Measurements from ENCODE around the gene CRTAC1.

Gene CRTAC1

DNA sequence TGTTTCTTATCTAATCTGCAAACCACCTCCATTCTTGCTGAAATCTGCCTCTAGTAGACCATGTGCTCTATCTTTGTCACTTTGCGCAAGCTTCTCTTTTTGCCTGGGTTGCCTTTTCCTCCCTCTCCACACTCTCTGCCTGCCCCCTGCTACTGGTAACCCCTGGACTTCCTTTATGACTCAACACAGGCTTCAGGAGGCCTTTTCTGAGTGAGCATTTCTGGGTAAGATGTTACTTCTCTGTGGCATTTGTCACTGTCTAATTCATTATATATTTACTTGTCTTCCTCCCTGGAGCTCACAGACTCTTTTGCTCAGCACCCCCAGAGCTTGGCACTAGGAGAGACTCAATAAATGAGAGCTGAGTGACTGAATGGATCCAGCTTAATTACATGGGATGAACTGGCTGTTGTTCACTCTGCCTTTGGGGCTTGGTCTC is 172.4 kb downstream of the CRTAC1 start:
- TF ChIP-seq, protein P1, sequence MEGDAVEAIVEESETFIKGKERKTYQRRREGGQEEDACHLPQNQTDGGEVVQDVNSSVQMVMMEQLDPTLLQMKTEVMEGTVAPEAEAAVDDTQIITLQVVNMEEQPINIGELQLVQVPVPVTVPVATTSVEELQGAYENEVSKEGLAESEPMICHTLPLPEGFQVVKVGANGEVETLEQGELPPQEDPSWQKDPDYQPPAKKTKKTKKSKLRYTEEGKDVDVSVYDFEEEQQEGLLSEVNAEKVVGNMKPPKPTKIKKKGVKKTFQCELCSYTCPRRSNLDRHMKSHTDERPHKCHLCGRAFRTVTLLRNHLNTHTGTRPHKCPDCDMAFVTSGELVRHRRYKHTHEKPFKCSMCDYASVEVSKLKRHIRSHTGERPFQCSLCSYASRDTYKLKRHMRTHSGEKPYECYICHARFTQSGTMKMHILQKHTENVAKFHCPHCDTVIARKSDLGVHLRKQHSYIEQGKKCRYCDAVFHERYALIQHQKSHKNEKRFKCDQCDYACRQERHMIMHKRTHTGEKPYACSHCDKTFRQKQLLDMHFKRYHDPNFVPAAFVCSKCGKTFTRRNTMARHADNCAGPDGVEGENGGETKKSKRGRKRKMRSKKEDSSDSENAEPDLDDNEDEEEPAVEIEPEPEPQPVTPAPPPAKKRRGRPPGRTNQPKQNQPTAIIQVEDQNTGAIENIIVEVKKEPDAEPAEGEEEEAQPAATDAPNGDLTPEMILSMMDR (IDR thresholded peaks at IDR 0.05; ENCODE audit: borderline replicate concordance, insufficient read depth, low read depth, low read length) = no peak
- no peak overlapping the region for H3K4me3 ChIP-seq (ENCODE audit: low read depth, low read length)

DNA sequence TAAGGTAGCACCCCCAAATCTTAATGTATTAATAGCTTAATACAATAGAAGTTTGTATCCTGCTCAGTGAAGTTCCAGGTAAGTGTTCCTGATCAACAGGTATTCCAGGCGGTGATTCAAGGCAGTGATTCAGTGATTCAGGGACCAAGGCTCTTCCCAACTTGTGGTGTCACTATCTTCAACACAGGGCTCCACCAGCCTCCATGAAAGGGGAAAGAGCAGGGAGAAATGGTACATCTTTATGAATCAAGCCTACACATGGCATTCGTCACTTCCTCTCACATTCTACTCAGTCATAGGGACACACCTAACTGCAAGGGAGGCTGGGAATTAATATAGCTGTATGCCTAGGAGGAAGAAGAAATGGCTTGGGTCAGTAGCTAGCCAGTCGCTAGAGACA is 175.7 kb downstream of the CRTAC1 start:
- no peak overlapping the region for H3K4me3 ChIP-seq (ENCODE audit: low read depth, low read length)
- TF ChIP-seq, protein P1 (IDR thresholded peaks at IDR 0.05; ENCODE audit: borderline replicate concordance, insufficient read depth, low read depth, low read length) = no peak

DNA sequence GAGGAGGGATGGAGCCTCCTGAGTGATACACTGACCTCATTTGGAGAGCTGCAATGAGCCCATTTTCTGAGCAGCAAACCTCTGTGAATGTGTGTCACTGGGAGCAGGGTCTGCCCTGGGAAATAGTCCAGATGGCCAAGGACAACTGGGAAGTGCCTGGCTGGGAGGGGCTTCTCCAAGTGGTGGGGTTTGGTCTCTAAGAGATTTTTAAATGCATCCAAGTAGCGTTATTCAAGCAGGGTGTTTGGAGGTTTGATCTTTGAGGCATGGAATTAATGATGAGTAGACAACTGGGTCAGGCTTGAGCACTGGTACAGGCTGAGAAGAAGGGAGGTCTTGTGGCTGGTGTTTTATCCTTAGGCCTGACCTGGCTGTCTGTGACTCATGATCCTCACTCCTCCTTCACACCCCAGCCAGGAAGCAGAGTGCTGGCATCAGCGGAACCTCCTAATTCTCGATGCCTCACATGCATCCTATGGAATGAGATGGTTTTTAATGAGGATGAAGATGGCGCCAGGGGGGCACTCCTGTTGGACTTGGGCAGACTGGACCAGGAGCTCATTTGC is 177.5 kb downstream of the CRTAC1 start:
- H3K4me3 ChIP-seq (ENCODE audit: low read depth, low read length) = no peak overlapping the region
- TF ChIP-seq, protein P1 (IDR thresholded peaks at IDR 0.05; ENCODE audit: borderline replicate concordance, insufficient read depth, low read depth, low read length) = no peak

DNA sequence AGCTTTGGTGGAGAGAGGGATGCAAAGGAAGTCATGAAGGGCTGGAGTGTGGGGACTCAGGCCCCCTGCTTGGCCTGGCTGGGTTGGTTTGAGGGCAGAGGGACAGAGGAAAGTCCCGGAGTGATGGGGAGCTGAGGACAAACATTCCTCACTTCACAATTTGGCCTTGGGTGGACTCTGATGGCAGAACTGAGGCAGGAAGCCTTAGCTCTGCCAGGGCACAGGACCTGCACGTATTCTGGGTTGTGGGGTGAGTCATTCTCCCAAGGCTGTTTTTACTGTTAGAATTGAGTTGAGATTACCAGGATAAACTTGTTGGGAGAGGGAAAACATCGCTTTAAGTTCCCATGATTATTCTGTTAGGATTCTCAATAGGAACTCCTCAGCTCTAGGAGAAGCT is 178.1 kb downstream of the CRTAC1 start:
- TF ChIP-seq, protein P1 (IDR thresholded peaks at IDR 0.05; ENCODE audit: borderline replicate concordance, insufficient read depth, low read depth, low read length) = no peak
- no peak overlapping the region for H3K4me3 ChIP-seq (ENCODE audit: low read depth, low read length)

DNA sequence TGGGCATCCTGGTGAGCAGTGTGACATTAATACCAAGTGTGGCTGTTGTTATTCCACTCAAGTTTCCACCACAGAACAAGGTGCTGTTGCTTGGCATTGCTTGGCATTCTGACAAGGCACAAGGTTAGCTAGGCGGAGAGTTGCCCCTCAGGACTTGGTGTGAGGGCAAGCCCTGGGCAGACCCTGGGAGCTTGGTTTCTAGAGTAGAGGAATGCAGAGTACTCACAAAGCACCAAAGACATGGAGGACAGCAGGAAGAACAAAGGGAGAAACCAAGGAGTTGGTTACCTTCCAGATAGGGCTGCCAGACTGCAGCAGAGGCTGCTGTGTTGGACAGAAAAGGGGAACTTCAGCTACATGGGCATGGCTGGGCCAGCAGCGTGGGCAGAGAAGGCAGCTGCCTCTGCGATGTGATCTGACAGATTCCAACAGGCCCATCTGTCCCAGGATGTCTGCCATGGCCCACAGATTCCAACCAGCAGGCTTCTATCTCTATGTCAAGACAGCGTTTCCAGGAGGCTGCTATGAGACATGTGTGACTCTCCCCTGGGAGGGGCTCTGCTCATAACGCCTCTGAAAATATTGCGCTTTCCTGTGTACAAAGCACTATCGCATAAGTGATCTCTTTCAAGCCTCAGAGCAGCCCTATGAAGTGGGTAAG is 178.9 kb downstream of the CRTAC1 start:
- TF ChIP-seq, protein P1 (IDR thresholded peaks at IDR 0.05; ENCODE audit: borderline replicate concordance, insufficient read depth, low read depth, low read length) = no peak
- H3K4me3 ChIP-seq (ENCODE audit: low read depth, low read length) = no peak overlapping the region

DNA sequence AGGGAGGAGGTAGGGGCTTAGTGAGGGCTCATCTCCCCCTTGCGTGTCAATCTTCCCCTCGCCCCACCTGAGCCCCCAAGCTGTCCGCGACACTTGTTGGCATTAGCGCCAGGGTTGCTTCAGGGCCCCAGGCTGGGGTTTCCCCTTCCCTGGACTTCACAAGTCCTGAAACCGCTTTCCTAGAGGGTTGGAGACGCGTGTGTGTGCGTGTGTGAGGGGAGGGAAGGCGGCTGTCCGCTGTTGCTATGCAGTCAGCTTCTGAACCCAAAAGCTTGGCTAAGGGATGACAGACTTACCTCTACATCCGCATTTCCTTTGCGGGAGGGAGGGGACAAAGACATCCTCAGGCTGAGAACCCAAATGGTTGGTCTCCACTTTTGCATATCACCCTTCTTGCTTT is 180.0 kb downstream of the CRTAC1 start:
- no peak overlapping the region for H3K4me3 ChIP-seq (ENCODE audit: low read depth, low read length)
- TF ChIP-seq, protein P1 (IDR thresholded peaks at IDR 0.05; ENCODE audit: borderline replicate concordance, insufficient read depth, low read depth, low read length) = no peak

Data from GM12875 (cell line).